Measurements from ENCODE around the gene HS2ST1. TPM values are rescaled to one million over a fixed set of nuclear protein-coding genes. Genes with fewer than 3 reads are reported as not detected.

The HS2ST1 gene
- total and polyA plus RNA-seq, 9 donors, result 11.5 to 31.6 (median 21.8) TPM

GRCh38 chr1:87044424-87044823, 130.0 kb downstream of the HS2ST1 start:
- TF ChIP-seq CTCF (IDR thresholded peaks at IDR 0.05) (no peak), EP300 (IDR thresholded peaks at IDR 0.05) (no peak), POLR2A (IDR thresholded peaks at IDR 0.05) (no peak)
- Histone ChIP-seq H3K9me3 (no peaks in the 10 kb centered on the region), H3K4me1 (ENCODE audit: insufficient read depth) (no peaks in the 10 kb centered on the region), H3K36me3 (no peaks in the 10 kb centered on the region), H3K27me3 (no peaks in the 10 kb centered on the region), H3K4me3 (no peak overlapping the region), H3K27ac (no peak overlapping the region)
- intact Hi-C loops (cut with DNase I), result no loop called here
- DNase-seq, result no peak

GRCh38 chr1:87044840-87045239, 130.4 kb downstream of the HS2ST1 start:
- no peak overlapping the region for H3K27ac ChIP-seq
- H3K4me1 ChIP-seq (ENCODE audit: insufficient read depth), result no peaks in the 10 kb centered on the region
- DNase-seq, result no peak
- TF ChIP-seq CTCF (IDR thresholded peaks at IDR 0.05) (no peak), EP300 (IDR thresholded peaks at IDR 0.05) (no peak), POLR2A (IDR thresholded peaks at IDR 0.05) (no peak)
- no peaks in the 10 kb centered on the region for H3K36me3 ChIP-seq
- 89 to 98% (median 94%) methylated on average over 5 of the region's 5 CpGs for WGBS, 3 donors
- no peaks in the 10 kb centered on the region for H3K27me3 ChIP-seq
- intact Hi-C loops (cut with DNase I), result no loop called here
- H3K9me3 ChIP-seq, result no peaks in the 10 kb centered on the region
- H3K4me3 ChIP-seq, result no peak overlapping the region

- Histone ChIP-seq H3K27me3 (no peaks in the 10 kb centered on the region), H3K36me3 (no peaks in the 10 kb centered on the region), H3K4me1 (ENCODE audit: insufficient read depth) (no peaks in the 10 kb centered on the region), H3K9me3 (no peaks in the 10 kb centered on the region), H3K27ac (no peak overlapping the region), H3K4me3 (no peak overlapping the region)
- intact Hi-C loops (cut with DNase I), result no loop called here
- TF ChIP-seq EP300 (IDR thresholded peaks at IDR 0.05), result no peak
- TF ChIP-seq POLR2A (IDR thresholded peaks at IDR 0.05), result no peak
- no peak for TF ChIP-seq CTCF (IDR thresholded peaks at IDR 0.05)
- DNase-seq, result no peak
- WGBS, 3 donors, result 79 to 80% (median 79%) methylated on average over 5 of the region's 5 CpGs
Observed at GRCh38 chr1:87045761-87046304, 131.4 kb downstream of the HS2ST1 start.

DNA sequence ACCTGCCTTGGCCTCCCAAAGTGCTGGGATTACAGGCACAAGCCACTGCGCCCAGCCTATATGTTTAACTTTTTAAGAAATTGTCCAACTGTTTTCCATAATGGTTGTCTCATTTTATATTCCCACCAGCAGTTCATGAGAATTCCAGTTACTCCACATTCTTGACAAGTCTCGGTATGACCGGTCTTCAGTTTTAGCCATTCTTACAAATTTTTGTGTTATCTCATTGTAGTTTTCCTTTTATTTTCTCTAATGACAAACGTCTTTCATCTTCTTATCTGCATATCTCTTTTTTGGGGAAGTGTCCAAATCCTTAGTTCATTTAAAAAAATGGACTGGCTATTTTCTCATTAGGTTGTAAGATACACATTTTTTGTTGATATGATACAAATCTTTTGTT, 132.5 kb downstream of the HS2ST1 start:
- H3K27ac ChIP-seq, result no peak overlapping the region
- H3K9me3 ChIP-seq, result no peaks in the 10 kb centered on the region
- no peaks in the 10 kb centered on the region for H3K36me3 ChIP-seq
- TF ChIP-seq POLR2A (IDR thresholded peaks at IDR 0.05) (no peak), EP300 (IDR thresholded peaks at IDR 0.05) (no peak), CTCF (IDR thresholded peaks at IDR 0.05) (no peak)
- 61 to 63% (median 62%) methylated on average over 4 of the region's 4 CpGs for WGBS, 3 donors
- intact Hi-C loops (cut with DNase I), result no loop called here
- no peaks in the 10 kb centered on the region for H3K27me3 ChIP-seq
- no peak for DNase-seq
- H3K4me1 ChIP-seq (ENCODE audit: insufficient read depth), result no peaks in the 10 kb centered on the region
- no peak overlapping the region for H3K4me3 ChIP-seq

Measured in ovary (tissue), 9 donors.